HG03457 (cell line): ENCODE data around the gene XXYLT1.

Source experiments
- ATAC-seq: cut with Tn5 transposase; IDR thresholded peaks from one replicate; pipeline ENCODE4 v1.9.1; 2021; ENCODE audit warnings: moderate number of reproducible peaks; ENCODE audit not compliant: unreplicated experiment

XXYLT1 gene

DNA sequence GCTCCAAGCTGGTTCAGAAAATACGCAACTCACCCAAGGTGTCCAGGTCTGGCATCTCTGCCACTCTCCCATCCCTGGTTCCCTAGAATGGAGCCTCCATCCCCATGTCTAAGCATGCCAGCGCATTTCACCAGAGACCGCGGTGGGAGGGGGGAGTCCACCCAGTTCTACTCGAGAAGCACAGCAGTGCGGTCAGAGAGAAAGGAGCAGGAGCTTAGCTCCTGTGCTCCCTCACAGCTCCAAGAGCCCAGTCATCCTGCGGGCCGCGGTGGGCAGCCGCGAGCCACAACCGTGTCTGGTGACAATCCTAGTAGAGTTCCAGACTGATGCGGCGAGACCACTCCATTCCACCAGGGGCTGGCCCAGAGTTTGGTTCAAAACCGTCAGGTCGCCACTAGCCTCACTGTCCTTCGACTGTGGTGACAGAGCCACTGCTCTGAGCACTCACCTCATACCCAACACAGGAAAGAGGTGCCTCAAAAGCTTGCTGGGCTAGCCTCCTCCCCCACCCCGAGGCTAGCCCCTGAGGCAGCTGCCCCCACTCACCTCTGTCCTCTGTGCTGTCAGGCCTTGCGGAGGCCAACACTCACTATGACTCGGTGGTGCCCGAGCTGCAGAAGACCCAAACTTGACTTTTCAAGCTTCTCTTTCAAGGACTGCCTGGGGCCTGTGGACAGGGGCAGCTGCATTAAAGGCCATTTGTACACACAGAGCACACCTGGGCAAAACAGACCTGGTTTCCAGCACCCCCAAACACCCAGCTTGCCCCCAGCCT is 185.4 kb downstream of the XXYLT1 start:
- no peak for ATAC-seq

DNA sequence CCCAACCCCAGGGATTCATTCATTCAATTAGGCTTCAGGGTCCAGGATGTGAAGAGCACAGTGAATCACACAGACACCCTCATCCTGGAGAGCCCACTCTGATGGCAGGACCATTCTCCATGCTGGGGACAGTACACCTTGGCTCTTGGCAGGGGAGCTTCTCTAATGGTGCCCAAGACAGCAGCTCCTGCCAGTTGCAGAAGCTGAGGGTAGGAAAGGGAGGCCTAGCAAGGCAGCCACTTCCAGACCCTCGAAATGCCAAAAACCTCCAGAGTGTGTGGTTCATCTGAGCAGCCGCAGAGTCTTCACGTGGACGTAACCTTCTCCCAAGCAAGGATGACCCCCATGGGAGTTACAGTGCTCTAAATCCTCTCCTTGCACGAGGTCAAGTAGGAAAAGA is 186.2 kb downstream of the XXYLT1 start:
- ATAC-seq, result no peak

DNA sequence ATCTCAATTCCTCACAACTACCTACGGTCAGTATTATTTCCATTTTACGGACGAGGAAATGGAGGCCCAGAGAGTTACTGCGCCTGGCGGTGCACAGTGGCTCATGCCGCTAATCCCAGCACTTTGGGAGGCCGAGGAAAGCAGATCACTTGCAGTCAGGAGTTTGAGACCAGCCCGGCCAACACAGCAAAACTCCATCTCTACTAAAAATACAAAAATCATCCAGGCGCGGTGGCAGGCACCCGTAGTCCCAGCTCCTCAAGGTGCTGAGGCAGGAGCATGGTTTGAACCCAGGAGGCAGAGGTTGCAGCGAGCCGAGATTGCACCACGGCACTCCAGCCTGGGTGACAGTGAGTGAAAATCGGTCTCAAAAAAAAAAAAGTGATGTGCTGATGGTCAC is 187.3 kb downstream of the XXYLT1 start:
- no peak for ATAC-seq

DNA sequence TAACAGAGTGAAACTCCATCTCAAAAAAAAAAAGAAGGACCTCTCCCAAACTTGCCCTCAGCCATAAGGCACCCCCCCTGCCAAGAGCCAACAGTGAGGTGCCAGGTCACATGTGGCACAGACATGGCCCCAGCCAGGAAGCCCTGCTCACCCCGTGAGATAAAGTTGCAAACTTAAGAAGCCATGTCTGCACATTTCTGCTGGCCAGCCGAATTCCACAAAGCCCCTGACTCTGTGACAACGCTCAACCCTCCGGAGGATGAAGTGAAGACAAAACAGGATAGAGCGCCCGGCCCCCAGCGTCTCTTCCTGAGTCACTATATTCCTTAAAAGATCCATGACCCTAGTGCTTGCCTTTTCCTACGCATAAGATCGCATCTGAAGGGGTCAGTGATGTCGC is 188.1 kb downstream of the XXYLT1 start:
- no peak for ATAC-seq

DNA sequence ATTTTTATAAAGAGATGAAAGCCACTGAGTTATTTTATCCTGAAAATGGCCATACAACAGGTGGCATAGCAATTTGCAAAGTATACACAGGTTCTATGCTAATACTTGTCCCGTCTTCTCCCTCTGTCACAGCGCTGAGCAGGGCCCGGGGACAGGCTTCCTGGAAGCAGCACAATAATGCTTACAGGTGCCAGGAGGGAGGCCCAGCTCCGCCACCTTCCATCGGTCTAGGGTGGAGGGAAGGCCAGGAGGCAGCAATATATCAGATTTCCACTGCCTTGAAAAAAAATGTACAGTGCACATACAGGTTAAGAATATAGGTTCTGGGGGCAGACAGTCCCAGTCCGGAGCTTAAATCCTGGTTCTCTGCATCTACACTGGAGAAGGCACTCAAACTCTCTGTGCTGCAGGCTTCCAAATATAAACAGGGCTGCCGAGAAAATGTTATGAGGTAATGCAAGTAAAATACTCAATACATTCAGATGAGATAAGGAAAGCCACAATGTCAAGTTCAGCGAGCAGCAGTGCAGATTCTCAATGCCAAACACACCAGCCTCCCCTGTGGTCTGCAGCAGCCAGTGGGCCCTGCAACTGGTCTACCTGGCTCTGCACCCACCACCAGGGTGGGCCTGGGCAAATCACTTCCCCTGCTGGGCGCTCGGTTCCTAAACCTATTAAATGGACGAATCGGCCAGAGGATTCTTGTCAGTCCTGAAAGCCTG is 189.6 kb downstream of the XXYLT1 start:
- no peak for ATAC-seq

DNA sequence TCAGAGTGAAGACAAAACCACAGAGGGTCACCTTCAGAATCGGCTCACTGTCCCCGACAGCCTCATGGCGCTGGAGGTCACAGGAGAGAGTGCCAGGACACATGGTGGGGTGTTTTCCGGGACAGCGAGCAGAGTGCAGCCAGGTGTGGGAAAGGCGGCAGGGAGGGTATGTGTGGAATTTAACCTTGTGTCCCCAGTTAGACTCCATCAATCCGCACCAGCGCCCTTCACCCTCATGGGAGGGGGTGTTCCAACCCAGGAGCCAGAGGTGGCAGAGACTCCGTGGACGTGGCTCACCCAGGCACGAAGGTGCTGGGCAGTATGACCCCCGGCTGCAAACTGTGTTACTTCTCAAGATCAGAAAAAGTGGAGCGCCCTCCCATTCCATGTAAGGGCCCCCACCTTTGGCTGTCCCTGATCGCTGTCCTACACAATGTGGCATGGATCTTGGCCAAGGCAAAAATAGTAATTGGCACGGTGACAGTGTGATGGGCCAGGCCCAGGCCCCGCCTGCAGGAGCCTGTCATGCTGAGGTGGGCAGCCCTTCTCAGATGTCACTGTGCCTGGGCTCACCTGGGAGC is 190.3 kb downstream of the XXYLT1 start:
- ATAC-seq, result no peak

DNA sequence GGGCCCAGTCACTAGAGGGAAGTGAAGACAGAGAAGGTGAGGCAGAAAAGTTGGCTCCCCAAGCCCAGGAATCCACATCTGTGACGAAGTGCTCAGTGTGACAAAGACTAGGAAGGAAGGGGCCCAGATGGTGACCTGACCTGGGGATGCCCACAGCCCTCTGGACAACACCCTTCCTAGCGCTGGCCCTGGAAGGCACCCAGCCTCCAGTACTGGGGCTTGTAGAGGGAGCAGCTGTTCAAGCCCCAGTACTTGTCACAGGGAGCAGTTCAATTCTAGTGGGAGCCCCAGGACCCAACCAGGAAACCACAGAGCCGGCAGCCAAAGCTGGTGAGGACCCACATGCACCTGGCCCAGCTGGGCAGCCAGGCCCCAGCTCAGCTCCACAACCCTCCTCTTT is 190.8 kb downstream of the XXYLT1 start:
- no peak for ATAC-seq

DNA sequence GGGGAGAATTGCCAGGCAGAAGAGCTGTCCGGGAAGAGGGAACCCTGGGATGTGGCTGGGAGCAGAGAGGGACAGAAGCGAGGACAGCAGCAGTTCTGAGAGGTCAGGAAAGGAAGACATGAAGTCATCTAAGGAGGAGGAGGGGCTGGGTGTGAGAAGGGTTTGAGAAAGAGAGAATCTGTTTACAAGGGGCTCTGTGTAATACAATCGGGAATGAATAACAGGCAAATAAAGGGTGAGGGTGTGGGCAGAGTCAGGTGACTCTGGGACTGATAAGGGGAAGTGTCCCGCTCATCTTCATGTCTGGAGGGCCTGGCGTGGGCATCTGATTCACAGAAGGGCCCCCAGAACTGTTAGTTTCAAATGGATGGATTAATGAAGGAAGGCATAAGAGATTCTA is 191.3 kb downstream of the XXYLT1 start:
- ATAC-seq, result no peak

DNA sequence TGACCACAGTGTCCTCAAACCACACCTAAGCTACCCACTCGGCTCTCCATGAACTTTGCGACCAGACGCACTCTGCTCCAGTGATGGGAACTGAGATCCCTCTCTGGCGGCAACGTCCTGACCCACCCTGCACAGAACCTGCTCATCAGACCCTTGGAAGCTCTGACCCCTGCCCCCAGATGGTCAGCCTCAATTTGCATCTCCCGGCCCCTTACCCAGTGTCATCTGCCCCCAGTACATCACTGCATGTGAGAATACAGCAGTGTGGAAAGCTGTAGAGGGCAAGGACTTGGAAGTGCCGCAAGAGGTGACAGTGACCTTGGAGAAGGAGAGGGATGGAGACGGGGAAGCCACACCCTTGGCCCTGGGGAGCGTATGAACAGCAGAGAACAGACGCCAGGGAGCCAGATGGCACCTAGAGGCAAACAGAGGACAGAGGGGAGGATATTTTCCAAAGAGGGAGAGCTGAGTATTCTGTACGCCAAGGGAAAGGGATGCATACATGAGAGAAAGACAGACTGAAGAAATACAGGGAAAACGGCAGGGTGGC is 192.0 kb downstream of the XXYLT1 start:
- no peak for ATAC-seq

DNA sequence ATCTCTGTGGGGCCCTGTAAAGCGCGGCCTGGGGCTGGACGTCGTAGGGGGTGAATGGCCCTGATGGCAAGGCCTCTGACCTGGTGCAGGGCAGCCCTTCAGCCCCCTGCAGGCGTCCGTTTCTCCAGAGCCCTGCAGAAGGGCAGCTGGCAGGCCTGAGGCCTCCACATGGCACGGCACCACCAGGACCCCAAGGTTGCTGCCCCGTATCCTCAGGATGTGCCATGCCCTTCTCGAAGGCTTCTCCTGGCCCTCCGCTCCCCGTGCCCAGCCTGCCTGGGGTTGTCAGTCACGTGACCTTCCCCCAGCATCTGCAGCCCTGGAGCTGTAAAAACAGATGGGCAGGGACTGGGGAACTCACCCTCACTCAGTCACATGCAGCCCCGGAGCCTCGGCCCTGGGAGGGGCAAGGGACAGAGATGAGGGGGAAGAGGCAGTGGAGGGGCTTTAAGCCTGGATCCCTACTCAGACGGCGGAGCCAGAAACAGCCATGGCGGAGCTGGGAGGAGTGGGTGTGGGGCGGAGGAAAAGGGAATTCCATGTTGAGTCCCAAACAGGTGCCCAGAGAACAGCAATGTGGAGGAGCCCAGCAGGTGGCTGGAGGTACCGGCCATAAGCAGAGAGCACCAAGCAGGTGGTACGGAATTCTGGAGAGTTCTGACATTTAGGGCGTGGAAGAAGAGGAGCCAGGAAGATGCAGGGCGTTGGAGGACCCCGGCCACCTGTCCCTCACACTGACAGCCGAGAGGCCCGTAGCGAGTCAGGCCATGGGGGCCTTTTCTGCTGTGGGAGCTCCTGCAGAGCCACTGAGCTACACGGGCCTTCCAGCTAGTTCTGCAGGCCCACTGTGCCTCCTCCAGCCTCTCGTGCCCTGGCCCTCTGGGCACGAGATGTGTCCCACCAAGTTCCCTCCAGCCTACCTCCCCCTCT is 193.1 kb downstream of the XXYLT1 start:
- ATAC-seq, result no peak

DNA sequence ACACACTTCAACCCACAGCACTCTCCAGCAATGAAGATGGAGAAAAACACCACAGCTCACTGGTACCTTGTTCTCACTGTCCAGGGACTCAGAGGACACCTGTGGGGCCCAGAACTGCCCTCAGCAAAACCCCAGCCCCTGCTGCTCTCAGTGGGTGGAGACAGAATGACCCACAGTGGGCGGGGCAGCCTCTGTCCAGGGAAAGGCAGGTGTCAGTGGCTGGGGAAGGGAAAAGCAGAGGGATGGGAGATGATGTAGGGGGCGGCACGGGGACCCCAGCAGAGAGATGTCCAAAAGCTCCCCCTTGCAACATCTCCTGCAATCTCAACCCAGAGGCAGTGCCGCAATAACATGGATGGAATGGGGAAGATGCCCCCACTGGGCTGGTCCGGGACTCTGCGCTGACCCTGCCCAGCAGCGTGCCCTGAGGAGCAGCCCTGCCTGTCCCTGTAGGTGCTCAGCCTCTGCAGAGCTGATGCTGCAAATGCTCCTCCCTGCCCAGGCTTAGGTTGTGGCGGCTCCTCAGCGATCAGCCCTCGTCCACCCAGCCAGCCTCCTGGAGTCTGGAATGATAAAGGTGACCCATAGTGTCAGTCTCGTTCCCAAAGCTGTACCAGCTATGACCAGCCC is 193.9 kb downstream of the XXYLT1 start:
- ATAC-seq, result no peak

DNA sequence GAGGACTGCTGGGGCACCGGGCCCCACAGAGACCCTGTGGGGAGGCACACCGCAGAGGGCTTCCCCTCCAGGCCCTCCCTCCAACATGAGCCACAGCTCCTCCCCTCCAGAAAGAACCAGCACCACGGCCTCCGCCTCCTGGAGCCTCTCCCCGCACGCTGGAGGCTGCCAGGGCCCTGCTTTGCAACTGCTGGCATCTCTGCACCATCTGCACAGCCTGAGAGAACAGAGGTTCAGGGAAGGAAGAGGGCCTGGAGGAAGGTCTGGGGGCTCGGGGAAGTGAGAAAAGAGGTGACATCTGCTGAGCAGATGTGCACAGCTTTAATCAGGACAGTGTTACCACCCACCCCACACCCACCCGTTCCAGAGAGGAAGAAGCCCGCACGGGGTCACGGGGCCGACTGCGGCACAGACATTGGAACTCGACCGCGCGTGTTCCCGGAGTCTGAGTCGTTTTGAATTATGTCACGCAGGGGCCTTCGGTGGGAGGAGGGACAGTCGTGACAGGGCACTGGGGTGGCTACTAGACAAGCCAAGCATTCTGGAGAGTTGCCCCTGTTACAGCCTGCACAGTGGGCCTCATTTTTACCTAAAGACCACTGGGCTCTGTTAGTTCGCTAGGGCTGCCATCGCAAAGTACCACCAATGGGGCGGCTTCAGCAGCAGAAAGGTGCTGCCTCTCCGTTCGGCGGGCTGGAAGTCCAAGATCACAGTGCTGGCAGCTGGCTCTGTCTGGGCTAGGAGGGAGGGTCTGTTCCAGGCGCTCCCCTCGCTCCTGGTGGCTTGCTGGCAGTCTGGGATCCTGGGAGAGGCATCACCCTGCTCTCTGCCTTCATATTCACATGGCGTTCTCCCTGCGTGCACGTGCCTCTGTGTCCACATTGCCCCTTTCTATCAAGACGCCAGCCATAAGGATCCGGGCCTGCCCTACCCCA is 194.8 kb downstream of the XXYLT1 start:
- no peak for ATAC-seq

DNA sequence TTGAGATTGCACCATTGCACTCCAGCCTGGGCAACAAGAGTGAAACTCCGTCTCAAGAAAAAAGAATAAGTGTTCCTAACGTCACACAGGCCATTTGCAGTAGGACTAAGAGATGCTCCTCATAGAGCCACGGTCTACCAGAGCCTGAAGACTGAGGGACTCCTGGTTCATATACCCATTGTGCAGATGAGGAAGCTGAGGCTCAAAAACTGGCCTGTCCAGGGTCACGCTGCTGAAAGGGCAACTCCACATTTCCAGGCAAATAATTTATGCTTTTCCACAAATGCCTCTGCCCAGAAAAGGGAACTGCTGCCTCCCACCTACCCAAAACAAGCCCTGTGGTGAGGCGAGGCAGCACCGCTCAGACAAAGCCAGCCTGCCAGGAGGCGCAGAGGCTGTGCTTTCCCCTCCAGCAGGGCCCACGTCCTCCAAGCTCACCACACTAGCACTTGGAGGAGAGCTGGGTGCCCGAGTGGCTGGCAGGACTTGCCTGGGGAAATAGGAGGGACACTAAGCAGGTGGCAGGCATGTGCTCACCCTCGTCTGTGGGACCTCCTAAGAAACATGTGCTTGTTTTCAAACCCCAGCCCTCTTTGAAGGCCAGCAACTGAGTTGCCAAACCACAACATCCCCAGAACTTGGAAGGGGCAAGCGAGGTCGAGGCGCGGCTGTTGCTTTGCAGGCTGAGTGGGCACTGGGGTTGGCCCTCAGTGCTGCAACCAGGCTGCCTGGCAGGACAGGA is 195.6 kb downstream of the XXYLT1 start:
- ATAC-seq, result no peak

DNA sequence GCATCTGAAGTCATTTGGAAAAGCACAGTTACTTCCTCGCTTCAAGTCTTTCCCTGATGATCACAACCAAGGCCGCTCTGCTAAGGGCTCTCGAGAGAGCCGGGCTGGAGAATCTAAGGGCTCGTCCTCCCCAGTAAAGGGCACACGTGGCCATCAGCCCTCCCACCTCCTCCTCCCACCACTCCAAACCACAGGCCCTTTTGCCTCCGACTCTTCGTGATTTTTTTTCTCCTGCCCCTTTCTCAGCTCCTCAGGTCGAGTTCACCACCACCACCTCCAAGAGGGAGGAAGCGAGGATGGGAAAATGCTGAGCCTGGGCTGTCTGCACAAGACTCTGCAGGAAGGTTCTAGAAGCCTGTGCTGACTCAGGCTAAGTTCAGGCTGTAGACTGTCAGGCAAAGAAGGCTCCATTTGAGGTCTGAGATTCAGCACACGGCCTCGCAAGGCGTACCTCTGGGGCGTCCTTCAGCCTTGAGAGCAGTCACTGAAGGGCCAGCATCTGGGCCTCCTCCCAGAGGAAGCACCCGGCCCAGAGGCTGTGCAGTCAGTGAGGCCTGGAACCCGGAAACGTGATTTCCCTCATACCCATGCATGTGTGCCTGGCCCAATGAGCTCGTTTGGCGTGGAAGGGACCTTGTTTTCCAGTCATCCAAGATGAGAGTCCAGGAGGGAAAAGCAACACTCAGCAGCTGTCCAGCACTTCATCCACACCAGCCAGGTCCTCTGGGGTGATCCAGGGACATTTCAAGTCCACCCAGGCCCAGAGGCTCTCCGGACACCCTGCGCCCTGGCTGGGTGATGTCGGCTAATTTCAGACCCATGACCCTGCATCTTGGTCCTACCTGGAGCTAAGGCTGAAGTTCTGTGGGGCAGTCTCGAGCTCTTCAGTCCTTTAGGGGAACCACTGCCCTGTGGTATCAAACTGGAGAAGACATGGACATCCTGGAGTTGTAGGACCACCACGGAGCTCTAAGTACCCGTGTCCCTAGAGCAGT is 196.8 kb downstream of the XXYLT1 start:
- ATAC-seq, result no peak

DNA sequence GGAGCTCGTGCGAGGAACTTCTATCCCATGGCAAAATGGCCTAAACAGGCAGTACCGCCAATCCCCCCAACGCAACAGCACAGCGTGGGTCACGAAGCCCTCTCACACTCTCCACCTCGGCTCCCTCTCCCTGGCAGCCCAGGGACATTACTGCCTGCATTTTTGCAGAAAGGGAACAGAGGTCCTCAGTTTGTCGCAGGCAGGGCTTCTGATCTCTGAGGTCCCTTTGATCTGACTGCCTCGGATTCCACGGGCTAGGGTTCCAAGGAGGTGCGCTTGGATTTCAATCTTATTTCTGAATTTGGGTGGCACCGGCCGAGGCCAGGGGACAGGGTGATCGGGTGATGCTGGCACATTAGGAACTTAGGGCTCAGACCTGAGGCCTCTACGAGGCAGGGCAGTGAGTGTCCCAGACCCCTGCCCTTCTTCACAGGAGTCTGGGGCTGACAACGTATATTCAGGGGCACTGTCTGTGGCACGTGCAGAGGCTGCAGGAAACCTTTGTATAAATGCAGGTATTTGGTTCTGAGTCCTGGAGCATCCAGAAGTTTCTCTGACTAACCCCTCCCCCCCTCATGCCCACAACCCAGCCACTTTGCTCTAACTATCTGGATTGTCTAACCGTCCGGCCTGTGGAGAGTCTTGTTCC is 197.9 kb downstream of the XXYLT1 start:
- ATAC-seq, result no peak

DNA sequence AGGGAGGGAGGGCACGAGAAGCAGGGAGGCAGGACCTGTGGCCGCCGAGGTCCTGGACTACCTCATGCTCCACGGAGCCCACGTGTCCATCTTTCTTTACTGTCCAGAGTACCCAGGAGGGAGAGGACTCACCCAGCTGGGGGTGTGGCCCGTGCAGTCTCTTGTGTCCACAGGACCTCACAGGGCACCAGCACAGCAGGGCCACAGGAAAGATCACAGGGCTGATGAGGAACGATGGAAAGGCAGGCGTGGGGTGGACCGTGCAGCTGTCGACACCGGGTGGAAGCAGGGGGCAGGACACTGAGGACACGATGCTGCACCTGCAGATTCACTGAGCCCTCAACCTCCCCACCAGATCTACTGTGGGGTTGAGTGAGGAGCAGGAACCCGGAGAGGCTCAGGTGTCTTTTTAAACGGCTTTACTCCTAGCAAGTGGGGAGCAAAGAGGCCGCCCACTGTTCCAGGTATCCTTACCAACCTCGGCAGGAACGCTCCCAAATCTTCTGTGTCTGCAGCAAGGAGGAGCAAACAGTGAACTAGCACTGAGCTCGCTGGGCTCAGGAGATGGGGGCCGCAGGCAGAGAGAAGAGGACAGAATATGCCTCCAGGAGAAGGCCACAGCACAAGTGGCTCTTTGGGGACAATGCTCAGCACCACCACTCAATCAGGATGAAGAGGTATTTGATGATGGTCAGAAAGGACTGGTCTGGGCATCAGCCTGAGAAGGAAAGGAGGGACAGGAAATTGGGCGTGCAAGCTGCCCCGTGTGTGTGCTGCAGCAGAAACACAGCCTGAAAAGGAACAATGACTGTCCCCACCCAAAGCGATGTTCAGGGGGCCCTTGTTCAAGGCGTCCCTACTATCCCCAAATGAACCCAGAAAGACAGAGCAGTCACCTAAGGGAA is 198.8 kb downstream of the XXYLT1 start:
- ATAC-seq, result no peak
